GM23338 (cell line): Measurements from ENCODE around the gene NFKB2. TPM values are rescaled to one million over a fixed set of nuclear protein-coding genes. Genes with fewer than 3 reads are reported as not detected.
A peak's percentile ranks its signal among the peaks of the same experiment; 100 is the strongest.

Source experiments
- ATAC-seq: fragments of 200-7000 bp; cut with Tn5 transposase; 3 replicates; pipeline ENCODE4 v1.9.1; 2020
- DNase-seq: peaks from one replicate; pipeline ENCODE4 v3.0.0-alpha.2; 2015; ENCODE audit warnings: low spot score
- H2AFZ ChIP-seq: fragments of 200-600 bp; sonication (generic); 2 replicates; pipeline ENCODE4 v1.8.0; 2016; ENCODE audit warnings: antibody characterized with exemption, mild to moderate bottlenecking, moderate library complexity
- H3F3A ChIP-seq: fragments of 200-600 bp; sonication (generic); replicated peaks from 2 replicates; pipeline ENCODE4 v1.8.0; 2017; ENCODE audit warnings: antibody characterized with exemption, mixed run types, low read depth
- H3K27ac ChIP-seq: fragments of 200-600 bp; sonication (generic); 2 replicates; pipeline ENCODE4 v1.6.1; 2016; ENCODE audit warnings: low read depth
- H3K27me3 ChIP-seq: fragments of 200-600 bp; sonication (generic); 2 replicates; pipeline ENCODE4 v1.8.0; 2016; ENCODE audit warnings: mild to moderate bottlenecking, mixed run types, moderate library complexity; ENCODE audit not compliant: insufficient read depth
- H3K36me3 ChIP-seq: fragments of 200-600 bp; sonication (generic); 2 replicates; pipeline ENCODE4 v1.8.0; 2016; ENCODE audit warnings: mild to moderate bottlenecking; ENCODE audit not compliant: insufficient read depth
- H3K4me1 ChIP-seq: fragments of 200-600 bp; sonication (generic); 2 replicates; pipeline ENCODE4 v1.8.0; 2016; ENCODE audit warnings: mild to moderate bottlenecking, moderate library complexity; ENCODE audit not compliant: insufficient read depth
- H3K4me2 ChIP-seq: fragments of 200-600 bp; sonication (generic); 2 replicates; pipeline ENCODE4 v1.7.1; 2017; ENCODE audit warnings: mixed run types
- H3K4me3 ChIP-seq: fragments of 200-600 bp; sonication (generic); 2 replicates; pipeline ENCODE4 v1.6.1; 2016; ENCODE audit warnings: mixed run types
- H3K79me2 ChIP-seq: fragments of 200-600 bp; sonication (generic); replicated peaks from 2 replicates; pipeline ENCODE4 v1.8.0; 2017; ENCODE audit warnings: mild to moderate bottlenecking; ENCODE audit not compliant: insufficient read depth
- H3K9me2 ChIP-seq: fragments of 200-600 bp; sonication (generic); 2 replicates; pipeline ENCODE4 v1.8.0; 2017; ENCODE audit not compliant: insufficient read depth
- H4K20me1 ChIP-seq: fragments of 200-600 bp; sonication (generic); replicated peaks from 2 replicates; pipeline ENCODE4 v1.8.0; 2017; ENCODE audit warnings: mild to moderate bottlenecking; ENCODE audit not compliant: insufficient read depth
- H3K27ac Mint-ChIP-seq: 2 replicates; pipeline ENCODE4 v1.8.0; 2020; ENCODE audit warnings: inconsistent platforms, mild to moderate bottlenecking, moderate library complexity, mixed read lengths
- H3K27me3 Mint-ChIP-seq: 3 replicates; pipeline ENCODE4 v1.8.0; 2022; ENCODE audit warnings: low read depth, mild to moderate bottlenecking, moderate library complexity, mixed read lengths, inconsistent platforms; ENCODE audit not compliant: insufficient read depth, poor library complexity
- H3K36me3 Mint-ChIP-seq: 3 replicates; pipeline ENCODE4 v1.8.0; 2021; ENCODE audit warnings: low read depth, mild to moderate bottlenecking, inconsistent platforms, moderate library complexity, mixed read lengths
- H3K4me1 Mint-ChIP-seq: 3 replicates; pipeline ENCODE4 v1.8.0; 2020; ENCODE audit warnings: mild to moderate bottlenecking, inconsistent platforms, mixed read lengths
- H3K4me3 Mint-ChIP-seq: 3 replicates; pipeline ENCODE4 v1.8.0; 2021; ENCODE audit warnings: moderate library complexity, mild to moderate bottlenecking, inconsistent platforms, mixed read lengths
- H3K9me3 Mint-ChIP-seq: 3 replicates; pipeline ENCODE4 v1.8.0; 2020; ENCODE audit warnings: moderate library complexity, mild to moderate bottlenecking, inconsistent platforms, mixed read lengths
- CREB1 ChIP-seq: fragments of 250-450 bp; sonication (Bioruptor Pico); IDR thresholded peaks from 2 replicates; pipeline ENCODE4 v1.5.0; 2020; ENCODE audit warnings: low read depth, mild to moderate bottlenecking, moderate library complexity
- CTCF ChIP-seq, 2 experiments: fragments of 200-600 bp in 1 of 2; sonication (generic) in 1 of 2; conservative IDR thresholded peaks; 2 replicates each; pipeline versions ENCODE4 v1.5.1 to v1.6.1; 2016 to 2017; ENCODE audit warnings: antibody characterized with exemption in 2 of 2, low read depth in 2 of 2, mild to moderate bottlenecking in 2 of 2, moderate library complexity in 1 of 2
- ETS1 ChIP-seq: IDR thresholded peaks from 2 replicates; pipeline ENCODE4 v1.6.1; 2016; ENCODE audit warnings: antibody characterized with exemption
- EZH2 ChIP-seq: fragments of 200-600 bp; sonication (generic); IDR thresholded peaks from one replicate; pipeline ENCODE4 v1.8.0; 2017; ENCODE audit warnings: antibody characterized with exemption, mild to moderate bottlenecking, low read depth; ENCODE audit not compliant: unreplicated experiment
- EZH2phosphoT487 ChIP-seq: fragments of 200-600 bp; sonication (generic); IDR thresholded peaks from one replicate; pipeline ENCODE4 v1.8.1; 2018; ENCODE audit warnings: antibody characterized with exemption; ENCODE audit not compliant: unreplicated experiment
- JUNB ChIP-seq: IDR thresholded peaks from one replicate; pipeline ENCODE4 v1.6.1; 2016; ENCODE audit warnings: antibody characterized with exemption; ENCODE audit not compliant: unreplicated experiment
- NANOG ChIP-seq: IDR thresholded peaks from 2 replicates; pipeline ENCODE4 v1.6.1; 2016; ENCODE audit warnings: antibody characterized with exemption, borderline replicate concordance
- POLR2AphosphoS5 ChIP-seq: IDR thresholded peaks from 2 replicates; pipeline ENCODE4 v1.6.1; 2016; ENCODE audit warnings: antibody characterized with exemption, low read depth
- REST ChIP-seq: IDR thresholded peaks from one replicate; pipeline ENCODE4 v1.6.1; 2018; ENCODE audit warnings: antibody characterized with exemption; ENCODE audit not compliant: unreplicated experiment
- STAT1 ChIP-seq: IDR thresholded peaks from one replicate; pipeline ENCODE4 v1.6.1; 2016; ENCODE audit warnings: antibody characterized with exemption; ENCODE audit not compliant: unreplicated experiment
- ZNF114 ChIP-seq: fragments of 250-450 bp; sonication (Bioruptor Pico); IDR thresholded peaks from 2 replicates; pipeline ENCODE4 v1.5.0; 2020; ENCODE audit warnings: mild to moderate bottlenecking, moderate library complexity
- ZNF331 ChIP-seq: fragments of 250-450 bp; sonication (Bioruptor Pico); IDR thresholded peaks from 2 replicates; pipeline ENCODE4 v1.5.0; 2020; ENCODE audit warnings: low read depth, mild to moderate bottlenecking, moderate library complexity
- polyA plus RNA-seq: library from polyadenylated mRNA; unstranded; fragments of >200 nt; fragmentation: Nextera tagmentation; extraction: Ambion mirVana; gene quantifications from 2 replicates; pipeline ENCODE4 v1.2.1, GENCODE V29; 2016
- total RNA-seq: library from RNA; depleted of rRNA; stranded (reverse); fragments of >200 nt; shearing (Covaris generic); gene quantifications from 2 replicates; pipeline ENCODE4 v1.2.3, GENCODE V29; 2014
- TF ChIP-seq, protein P1 (sequence below): fragments of 250-450 bp; sonication (Bioruptor Pico); IDR thresholded peaks from 2 replicates; pipeline ENCODE4 v1.5.0; 2020; ENCODE audit warnings: mild to moderate bottlenecking, moderate library complexity

NFKB2 gene
- total and polyA plus RNA-seq, 2 experiments from 2014 or later = 6.8 to 29.4 TPM

DNA sequence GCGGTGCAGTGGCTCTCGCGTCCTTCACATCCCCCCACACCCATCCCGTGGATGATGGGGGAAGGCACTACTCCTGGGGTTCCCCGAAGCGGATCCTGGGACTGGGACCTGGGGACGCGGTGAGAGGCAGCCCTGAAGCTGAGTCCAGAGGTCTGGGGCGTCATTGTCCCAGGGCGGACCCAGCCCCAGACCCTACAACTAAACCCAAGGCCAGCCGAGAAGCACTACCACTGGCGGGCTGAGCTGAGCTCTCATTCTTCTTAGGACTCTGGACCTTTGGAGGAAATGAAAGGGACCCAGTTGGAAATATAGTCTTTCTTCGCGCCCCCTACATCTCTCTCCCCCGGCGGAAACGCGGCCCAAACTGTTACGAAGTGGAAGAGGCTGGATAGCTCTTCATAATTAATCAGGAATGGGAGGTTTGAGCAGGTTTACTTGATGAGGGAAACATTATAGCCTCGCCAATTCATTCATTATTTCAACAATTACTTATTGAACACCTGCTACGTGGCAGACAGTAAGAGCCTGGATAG is 24.7 kb downstream of the NFKB2 start:
- H3K36me3 Mint-ChIP-seq = peaks cover 16% of the 10 kb centered on the region
- H3K36me3 ChIP-seq = no peaks in the 10 kb centered on the region; the same call in 1 of the 2 replicates

More for the DNA sequence above, 24.7 kb downstream of the NFKB2 start:
- Histone ChIP-seq H3K79me2 (no peaks in the 10 kb centered on the region), H3K4me2 (peak overlapping the region; percentile 100), H3K4me3 (peak overlapping the region; percentile 82), H3K27ac (peak overlapping the region; percentile 95), H2AFZ (peak overlapping the region; percentile 91), H3K4me1 (peaks cover 15% of the 10 kb centered on the region), H3K27me3 (0 out of 2 replicates have a peak, but pooled peaks cover 6% of the 10 kb centered on the region), H3F3A (peaks cover 27% of the 10 kb centered on the region), H3K9me2 (no peaks in the 10 kb centered on the region), H4K20me1 (no peaks in the 10 kb centered on the region; the same call in none of the 2 replicates)
- peak overlapping the region; percentile 97 for H3K4me3 Mint-ChIP-seq
- TF ChIP-seq REST (no peak), EZH2phosphoT487 (no peak), JUNB (no peak), CTCF (conservative IDR thresholded peaks at IDR 0.05; ENCODE audit: low read depth in 2 of 2) (no peak), NANOG (no peak), STAT1 (no peak), EZH2 (no peak), ETS1 (no peak), CREB1 (CRISPR knock-in tag) (no peak), POLR2AphosphoS5 (no peak), ZNF114 (CRISPR knock-in tag) (no peak), ZNF331 (CRISPR knock-in tag) (no peak)
- TF ChIP-seq, protein P1, sequence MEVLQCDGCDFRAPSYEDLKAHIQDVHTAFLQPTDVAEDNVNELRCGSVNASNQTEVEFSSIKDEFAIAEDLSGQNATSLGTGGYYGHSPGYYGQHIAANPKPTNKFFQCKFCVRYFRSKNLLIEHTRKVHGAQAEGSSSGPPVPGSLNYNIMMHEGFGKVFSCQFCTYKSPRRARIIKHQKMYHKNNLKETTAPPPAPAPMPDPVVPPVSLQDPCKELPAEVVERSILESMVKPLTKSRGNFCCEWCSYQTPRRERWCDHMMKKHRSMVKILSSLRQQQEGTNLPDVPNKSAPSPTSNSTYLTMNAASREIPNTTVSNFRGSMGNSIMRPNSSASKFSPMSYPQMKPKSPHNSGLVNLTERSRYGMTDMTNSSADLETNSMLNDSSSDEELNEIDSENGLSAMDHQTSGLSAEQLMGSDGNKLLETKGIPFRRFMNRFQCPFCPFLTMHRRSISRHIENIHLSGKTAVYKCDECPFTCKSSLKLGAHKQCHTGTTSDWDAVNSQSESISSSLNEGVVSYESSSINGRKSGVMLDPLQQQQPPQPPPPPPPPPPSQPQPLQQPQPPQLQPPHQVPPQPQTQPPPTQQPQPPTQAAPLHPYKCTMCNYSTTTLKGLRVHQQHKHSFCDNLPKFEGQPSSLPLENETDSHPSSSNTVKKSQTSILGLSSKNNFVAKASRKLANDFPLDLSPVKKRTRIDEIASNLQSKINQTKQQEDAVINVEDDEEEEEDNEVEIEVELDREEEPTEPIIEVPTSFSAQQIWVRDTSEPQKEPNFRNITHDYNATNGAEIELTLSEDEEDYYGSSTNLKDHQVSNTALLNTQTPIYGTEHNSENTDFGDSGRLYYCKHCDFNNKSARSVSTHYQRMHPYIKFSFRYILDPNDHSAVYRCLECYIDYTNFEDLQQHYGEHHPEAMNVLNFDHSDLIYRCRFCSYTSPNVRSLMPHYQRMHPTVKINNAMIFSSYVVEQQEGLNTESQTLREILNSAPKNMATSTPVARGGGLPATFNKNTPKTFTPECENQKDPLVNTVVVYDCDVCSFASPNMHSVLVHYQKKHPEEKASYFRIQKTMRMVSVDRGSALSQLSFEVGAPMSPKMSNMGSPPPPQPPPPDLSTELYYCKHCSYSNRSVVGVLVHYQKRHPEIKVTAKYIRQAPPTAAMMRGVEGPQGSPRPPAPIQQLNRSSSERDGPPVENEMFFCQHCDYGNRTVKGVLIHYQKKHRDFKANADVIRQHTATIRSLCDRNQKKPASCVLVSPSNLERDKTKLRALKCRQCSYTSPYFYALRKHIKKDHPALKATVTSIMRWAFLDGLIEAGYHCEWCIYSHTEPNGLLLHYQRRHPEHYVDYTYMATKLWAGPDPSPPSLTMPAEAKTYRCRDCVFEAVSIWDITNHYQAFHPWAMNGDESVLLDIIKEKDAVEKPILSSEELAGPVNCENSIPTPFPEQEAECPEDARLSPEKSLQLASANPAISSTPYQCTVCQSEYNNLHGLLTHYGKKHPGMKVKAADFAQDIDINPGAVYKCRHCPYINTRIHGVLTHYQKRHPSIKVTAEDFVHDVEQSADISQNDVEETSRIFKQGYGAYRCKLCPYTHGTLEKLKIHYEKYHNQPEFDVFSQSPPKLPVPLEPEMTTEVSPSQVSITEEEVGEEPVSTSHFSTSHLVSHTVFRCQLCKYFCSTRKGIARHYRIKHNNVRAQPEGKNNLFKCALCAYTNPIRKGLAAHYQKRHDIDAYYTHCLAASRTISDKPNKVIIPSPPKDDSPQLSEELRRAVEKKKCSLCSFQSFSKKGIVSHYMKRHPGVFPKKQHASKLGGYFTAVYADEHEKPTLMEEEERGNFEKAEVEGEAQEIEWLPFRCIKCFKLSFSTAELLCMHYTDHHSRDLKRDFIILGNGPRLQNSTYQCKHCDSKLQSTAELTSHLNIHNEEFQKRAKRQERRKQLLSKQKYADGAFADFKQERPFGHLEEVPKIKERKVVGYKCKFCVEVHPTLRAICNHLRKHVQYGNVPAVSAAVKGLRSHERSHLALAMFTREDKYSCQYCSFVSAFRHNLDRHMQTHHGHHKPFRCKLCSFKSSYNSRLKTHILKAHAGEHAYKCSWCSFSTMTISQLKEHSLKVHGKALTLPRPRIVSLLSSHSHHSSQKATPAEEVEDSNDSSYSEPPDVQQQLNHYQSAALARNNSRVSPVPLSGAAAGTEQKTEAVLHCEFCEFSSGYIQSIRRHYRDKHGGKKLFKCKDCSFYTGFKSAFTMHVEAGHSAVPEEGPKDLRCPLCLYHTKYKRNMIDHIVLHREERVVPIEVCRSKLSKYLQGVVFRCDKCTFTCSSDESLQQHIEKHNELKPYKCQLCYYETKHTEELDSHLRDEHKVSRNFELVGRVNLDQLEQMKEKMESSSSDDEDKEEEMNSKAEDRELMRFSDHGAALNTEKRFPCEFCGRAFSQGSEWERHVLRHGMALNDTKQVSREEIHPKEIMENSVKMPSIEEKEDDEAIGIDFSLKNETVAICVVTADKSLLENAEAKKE = no peak
- ATAC-seq = no peak
- peaks cover 40% of the 10 kb centered on the region for H3K27me3 Mint-ChIP-seq
- H3K9me3 Mint-ChIP-seq = no peaks in the 10 kb centered on the region; the same call in 2 of the 3 replicates
- DNase-seq = no peak
- peaks cover 19% of the 10 kb centered on the region for H3K4me1 Mint-ChIP-seq
- H3K27ac Mint-ChIP-seq = peak overlapping the region; percentile 97; the same call in 1 of the 2 replicates
